Progenitor cell of endocrine pancreas (in vitro differentiated cells): ENCODE results near the gene ATP2A1. TPM values are rescaled to one million over a fixed set of nuclear protein-coding genes. Genes with fewer than 3 reads are reported as not detected.

ENCODE experiments used
- DNase-seq: peaks from one replicate; pipeline ENCODE4 v3.0.0; 2021; ENCODE audit warnings: low spot score; ENCODE audit not compliant: unreplicated experiment
- H3K27ac Mint-ChIP-seq: 2 replicates; pipeline ENCODE4 v1.8.0; 2021; ENCODE audit warnings: mild to moderate bottlenecking, moderate library complexity, mixed read lengths
- H3K27me3 Mint-ChIP-seq: 2 replicates; pipeline ENCODE4 v1.8.0; 2021; ENCODE audit warnings: mixed read lengths
- H3K36me3 Mint-ChIP-seq: 2 replicates; pipeline ENCODE4 v1.8.0; 2022; ENCODE audit warnings: mixed read lengths; ENCODE audit not compliant: insufficient read depth
- H3K4me1 Mint-ChIP-seq: 2 replicates; pipeline ENCODE4 v1.8.0; 2021; ENCODE audit warnings: low read depth, mixed read lengths
- H3K4me3 Mint-ChIP-seq: 2 replicates; pipeline ENCODE4 v1.8.0; 2021; ENCODE audit warnings: low read depth, mild to moderate bottlenecking, moderate library complexity, mixed read lengths
- H3K9me3 Mint-ChIP-seq: 2 replicates; pipeline ENCODE4 v1.8.0; 2021; ENCODE audit warnings: low read depth, mixed read lengths
- CTCF ChIP-seq: fragments of 200-600 bp; sonication (generic); IDR thresholded peaks from one replicate; pipeline ENCODE4 v1.5.0; 2021; ENCODE audit warnings: antibody characterized with exemption, mild to moderate bottlenecking; ENCODE audit not compliant: unreplicated experiment
- total RNA-seq: library from RNA; stranded (reverse); gene quantifications from 2 replicates; pipeline ENCODE4 v1.2.1, GENCODE V29; 2021

ATP2A1 gene
- total RNA-seq, 1 donor from 2014 or later: 3.0 TPM

- Mint-ChIP-seq H3K4me3 (no peak overlapping the region), H3K36me3 (no peaks in the 10 kb centered on the region), H3K27ac (no peak overlapping the region), H3K27me3 (no peaks in the 10 kb centered on the region), H3K9me3 (no peaks in the 10 kb centered on the region), H3K4me1 (no peaks in the 10 kb centered on the region)
- DNase-seq: no peak
- TF ChIP-seq CTCF: no peak
Measured at GRCh38 chr16:28898266-28898665, 20.0 kb downstream of the ATP2A1 start.

- H3K9me3 Mint-ChIP-seq: no peaks in the 10 kb centered on the region
- no peak for TF ChIP-seq CTCF
- H3K27me3 Mint-ChIP-seq: no peaks in the 10 kb centered on the region
- no peak overlapping the region for H3K4me3 Mint-ChIP-seq
- no peaks in the 10 kb centered on the region for H3K4me1 Mint-ChIP-seq
- H3K27ac Mint-ChIP-seq: no peak overlapping the region
- H3K36me3 Mint-ChIP-seq: no peaks in the 10 kb centered on the region
- DNase-seq: no peak
Measured at GRCh38 chr16:28898942-28899341, 20.7 kb downstream of the ATP2A1 start.

- Mint-ChIP-seq H3K9me3 (no peaks in the 10 kb centered on the region), H3K36me3 (no peaks in the 10 kb centered on the region), H3K4me3 (no peak overlapping the region), H3K4me1 (no peaks in the 10 kb centered on the region), H3K27me3 (no peaks in the 10 kb centered on the region), H3K27ac (no peak overlapping the region)
- DNase-seq: no peak
- no peak for TF ChIP-seq CTCF
Measured at GRCh38 chr16:28899882-28900590, 21.7 kb downstream of the ATP2A1 start.

- no peak overlapping the region for H3K27ac Mint-ChIP-seq
- H3K4me1 Mint-ChIP-seq: no peaks in the 10 kb centered on the region
- no peaks in the 10 kb centered on the region for H3K9me3 Mint-ChIP-seq
- DNase-seq: no peak
- TF ChIP-seq CTCF: no peak
- no peaks in the 10 kb centered on the region for H3K27me3 Mint-ChIP-seq
- H3K4me3 Mint-ChIP-seq: no peak overlapping the region
- no peaks in the 10 kb centered on the region for H3K36me3 Mint-ChIP-seq
Measured at GRCh38 chr16:28900601-28901000, 22.3 kb downstream of the ATP2A1 start.

- Mint-ChIP-seq H3K27ac (no peak overlapping the region), H3K36me3 (no peaks in the 10 kb centered on the region), H3K27me3 (no peaks in the 10 kb centered on the region), H3K4me3 (no peak overlapping the region), H3K4me1 (no peaks in the 10 kb centered on the region), H3K9me3 (no peaks in the 10 kb centered on the region)
- no peak for DNase-seq
- TF ChIP-seq CTCF: no peak
Measured at GRCh38 chr16:28901862-28902261, 23.6 kb downstream of the ATP2A1 start.
